ENCODE measurements around the gene PTPRF. TPM values are rescaled to one million over a fixed set of nuclear protein-coding genes. Genes with fewer than 3 reads are reported as not detected.

Gene PTPRF
- total RNA-seq, 1 donor from 2014 or later, result 66.7 TPM

- no peak for DNase-seq (ENCODE audit: low spot score)
- no peaks in the 10 kb centered on the region for H3K4me1 Mint-ChIP-seq (ENCODE audit: low read depth)
- H3K27me3 Mint-ChIP-seq (ENCODE audit: low read depth), result no peaks in the 10 kb centered on the region
- H3K4me3 Mint-ChIP-seq (ENCODE audit: unreplicated experiment), result no peak overlapping the region
- no peaks in the 10 kb centered on the region for H3K9me3 Mint-ChIP-seq (ENCODE audit: low read depth)
- no peak for TF ChIP-seq CTCF (IDR thresholded peaks at IDR 0.05)
- H3K36me3 Mint-ChIP-seq (ENCODE audit: low read depth), result peaks cover 37% of the 10 kb centered on the region
- no peak overlapping the region for H3K27ac Mint-ChIP-seq (ENCODE audit: unreplicated experiment)
Observed at GRCh38 chr1:43608827-43609226, 78.1 kb downstream of the PTPRF start.

- no peak for TF ChIP-seq CTCF (IDR thresholded peaks at IDR 0.05)
- Mint-ChIP-seq H3K4me3 (ENCODE audit: unreplicated experiment) (no peak overlapping the region), H3K27me3 (ENCODE audit: low read depth) (no peaks in the 10 kb centered on the region), H3K9me3 (ENCODE audit: low read depth) (no peaks in the 10 kb centered on the region), H3K4me1 (ENCODE audit: low read depth) (no peaks in the 10 kb centered on the region), H3K27ac (ENCODE audit: unreplicated experiment) (no peak overlapping the region), H3K36me3 (ENCODE audit: low read depth) (peaks cover 29% of the 10 kb centered on the region)
- no peak for DNase-seq (ENCODE audit: low spot score)
Observed at GRCh38 chr1:43610339-43610738, 79.7 kb downstream of the PTPRF start.

GRCh38 chr1:43611950-43612349, 81.3 kb downstream of the PTPRF start:
- TF ChIP-seq CTCF (IDR thresholded peaks at IDR 0.05), result no peak
- Mint-ChIP-seq H3K9me3 (ENCODE audit: low read depth) (no peaks in the 10 kb centered on the region), H3K4me3 (ENCODE audit: unreplicated experiment) (no peak overlapping the region), H3K36me3 (ENCODE audit: low read depth) (peaks cover 35% of the 10 kb centered on the region), H3K4me1 (ENCODE audit: low read depth) (no peaks in the 10 kb centered on the region), H3K27me3 (ENCODE audit: low read depth) (no peaks in the 10 kb centered on the region), H3K27ac (ENCODE audit: unreplicated experiment) (no peak overlapping the region)
- no peak for DNase-seq (ENCODE audit: low spot score)

GRCh38 chr1:43612406-43612805, 81.7 kb downstream of the PTPRF start:
- TF ChIP-seq CTCF (IDR thresholded peaks at IDR 0.05), result no peak
- Mint-ChIP-seq H3K36me3 (ENCODE audit: low read depth) (peaks cover 31% of the 10 kb centered on the region), H3K27me3 (ENCODE audit: low read depth) (no peaks in the 10 kb centered on the region), H3K4me3 (ENCODE audit: unreplicated experiment) (no peak overlapping the region), H3K27ac (ENCODE audit: unreplicated experiment) (no peak overlapping the region), H3K9me3 (ENCODE audit: low read depth) (no peaks in the 10 kb centered on the region), H3K4me1 (ENCODE audit: low read depth) (no peaks in the 10 kb centered on the region)
- no peak for DNase-seq (ENCODE audit: low spot score)

- no peaks in the 10 kb centered on the region for H3K9me3 Mint-ChIP-seq (ENCODE audit: low read depth)
- no peak for DNase-seq (ENCODE audit: low spot score)
- H3K4me1 Mint-ChIP-seq (ENCODE audit: low read depth), result no peaks in the 10 kb centered on the region
- no peak overlapping the region for H3K27ac Mint-ChIP-seq (ENCODE audit: unreplicated experiment)
- peaks cover 35% of the 10 kb centered on the region for H3K36me3 Mint-ChIP-seq (ENCODE audit: low read depth)
- no peak overlapping the region for H3K4me3 Mint-ChIP-seq (ENCODE audit: unreplicated experiment)
- TF ChIP-seq CTCF (IDR thresholded peaks at IDR 0.05), result no peak
- no peaks in the 10 kb centered on the region for H3K27me3 Mint-ChIP-seq (ENCODE audit: low read depth)
Observed at GRCh38 chr1:43613075-43613942, 82.6 kb downstream of the PTPRF start.
